Endothelial cell of umbilical vein (primary cell): ENCODE data around the gene LCOR. TPM values are rescaled to one million over a fixed set of nuclear protein-coding genes. Genes with fewer than 3 reads are reported as not detected.

ENCODE experiments used
- BruUV-seq: library from RNA; stranded (reverse); fragments of 400-500 nt; replicated peaks from 2 replicates; lab custom pipeline; 2021; lab: Mats Ljungman, UMichigan
- CTCF ChIA-PET: fragments of 300-600, 350-600 bp; sonication (Branson Sonifier 250); formaldehyde crosslinking; loops from one replicate; lab custom pipeline; 2021; ENCODE audit warnings: antibody characterized with exemption, inconsistent platforms; lab: Charles Lee
- POLR2A ChIA-PET: fragments of 300-600, 350-600 bp; sonication (Branson Sonifier 250); formaldehyde crosslinking; loops from one replicate; lab custom pipeline; 2021; ENCODE audit warnings: antibody characterized with exemption, inconsistent platforms; lab: Charles Lee
- DNase-seq: peaks from one replicate; pipeline ENCODE4 v3.0.0-alpha.2; 2011; ENCODE audit warnings: low read depth, low spot score
- FAIRE-seq: peaks from 2 replicates; lab custom pipeline; 2011; peaks lifted over from hg19 to GRCh38; lab: Jason Lieb, UNC
- H2AFZ ChIP-seq: 2 replicates; pipeline ENCODE4 v1.6.0; 2012; ENCODE audit warnings: low read depth, low read length, control low read depth, inconsistent platforms
- H3K27ac ChIP-seq: 2 replicates; pipeline ENCODE4 v1.5.1; 2011; ENCODE audit warnings: low read depth, mild to moderate bottlenecking, control low read depth, low read length, moderate library complexity; ENCODE audit not compliant: insufficient read depth
- H3K27me3 ChIP-seq, 2 experiments: 2 replicates each; pipeline versions ENCODE4 v1.6.0 to v1.6.1; 2011; ENCODE audit warnings: low read length in 2 of 2, mixed read lengths in 1 of 2; ENCODE audit not compliant: control insufficient read depth in 2 of 2, insufficient read depth in 2 of 2
- H3K36me3 ChIP-seq, 2 experiments: 2 replicates in 1 of 2; 3 replicates in 1 of 2; pipeline ENCODE4 v1.5.1; 2011; ENCODE audit warnings: low read length in 2 of 2, mild to moderate bottlenecking in 1 of 2, moderate library complexity in 1 of 2; ENCODE audit not compliant: control insufficient read depth in 2 of 2, insufficient read depth in 2 of 2; ENCODE audit errors: extremely low read depth in 1 of 2
- H3K4me1 ChIP-seq: 3 replicates; pipeline ENCODE4 v1.5.1; 2011; ENCODE audit warnings: mild to moderate bottlenecking, low read length; ENCODE audit not compliant: control insufficient read depth, insufficient read depth; ENCODE audit errors: extremely low read depth
- H3K4me2 ChIP-seq: 2 replicates; pipeline ENCODE4 v1.6.1; 2011; ENCODE audit warnings: low read length, control low read depth, mixed read lengths; ENCODE audit not compliant: insufficient read depth
- H3K4me3 ChIP-seq, 3 experiments: fragments of 200-600 bp in 1 of 3; sonication (generic), shearing (Covaris generic) in 1 of 3; replicated peaks in 1 of 3; 2 replicates each; pipeline ENCODE4 v1.5.1; 2011 to 2016; ENCODE audit warnings: control low read depth in 3 of 3, low read length in 3 of 3, mild to moderate bottlenecking in 2 of 3, inconsistent platforms in 1 of 3, low read depth in 1 of 3, moderate library complexity in 1 of 3; ENCODE audit not compliant: insufficient read depth in 1 of 3
- H3K79me2 ChIP-seq: 2 replicates; pipeline ENCODE4 v1.6.0; 2012; ENCODE audit warnings: low read length, inconsistent platforms; ENCODE audit not compliant: control insufficient read depth, insufficient read depth
- H3K9ac ChIP-seq: replicated peaks from 2 replicates; pipeline ENCODE3; 2011; ENCODE audit warnings: low read length, control low read depth; ENCODE audit not compliant: insufficient read depth; ENCODE audit errors: extremely low read depth
- H3K9me1 ChIP-seq: replicated peaks from 3 replicates; pipeline ENCODE4 v1.6.0; 2011; ENCODE audit warnings: mild to moderate bottlenecking, low read length; ENCODE audit not compliant: control insufficient read depth, insufficient read depth; ENCODE audit errors: extremely low read depth
- H3K9me3 ChIP-seq: replicated peaks from 2 replicates; pipeline ENCODE4 v1.5.1; 2012; ENCODE audit warnings: low read length, inconsistent platforms; ENCODE audit not compliant: control insufficient read depth, insufficient read depth
- H4K20me1 ChIP-seq: replicated peaks from 2 replicates; pipeline ENCODE3; 2011; ENCODE audit warnings: mild to moderate bottlenecking, low read length; ENCODE audit not compliant: control insufficient read depth, insufficient read depth; ENCODE audit errors: extremely low read depth
- EZH2 ChIP-seq: IDR thresholded peaks from 2 replicates; pipeline ENCODE4 v1.6.1; 2012; ENCODE audit warnings: borderline replicate concordance, low read depth, mild to moderate bottlenecking, moderate library complexity, low read length, inconsistent platforms; ENCODE audit not compliant: severe bottlenecking
- FOS ChIP-seq: IDR thresholded peaks from 2 replicates; pipeline ENCODE4 v1.6.1; 2011; ENCODE audit warnings: mild to moderate bottlenecking, low read length, moderate library complexity, borderline replicate concordance; ENCODE audit not compliant: insufficient read depth
- GATA2 ChIP-seq: IDR thresholded peaks from 2 replicates; pipeline ENCODE4 v1.7.0; 2011; ENCODE audit warnings: low read depth, mild to moderate bottlenecking, moderate library complexity, mixed read lengths, low read length; ENCODE audit not compliant: insufficient read length, insufficient read depth
- JUN ChIP-seq: IDR thresholded peaks from 2 replicates; pipeline ENCODE4 v1.6.1; 2011; ENCODE audit warnings: borderline replicate concordance, low read depth; ENCODE audit not compliant: insufficient read length, insufficient read depth
- MYC ChIP-seq: IDR thresholded peaks from one replicate; pipeline ENCODE4 v1.6.1; 2011; ENCODE audit warnings: mild to moderate bottlenecking, low read depth, low read length
- POLR2A ChIP-seq: IDR thresholded peaks from 2 replicates; pipeline ENCODE4 v1.6.1; 2012; ENCODE audit warnings: low read depth, mild to moderate bottlenecking, control low read depth, low read length
- POLR2AphosphoS5 ChIP-seq: IDR thresholded peaks from 2 replicates; pipeline ENCODE4 v1.6.1; 2012; ENCODE audit warnings: low read depth, mild to moderate bottlenecking, control low read depth, low read length, moderate library complexity; ENCODE audit not compliant: insufficient read depth
- dilution Hi-C: fragments of 300-500 bp; cut with MboI; formaldehyde crosslinking; loops from one replicate; pipeline ENCODE4 v1.15.0; 2019; ENCODE audit warnings: low sequenced_read_pairs; ENCODE audit not compliant: extremely low pct_ligation_motif_present
- intact Hi-C: fragments of 100-400 bp; cut with micrococcal nuclease; formaldehyde crosslinking; loops from one replicate; pipeline ENCODE4 v1.10.0; 2022
- polyA plus RNA-seq, 4 experiments: library from polyadenylated mRNA; depleted of rRNA in 3 of 4; stranded (reverse) in 3 of 4; unstranded in 1 of 4; fragments of >200 nt; gene quantifications; 2 replicates each; pipeline versions ENCODE4 v1.2.1 to v1.2.3, GENCODE V29; 2011 to 2012; ENCODE audit warnings: missing spikeins in 1 of 4
- total RNA-seq: library from RNA; stranded (reverse); gene quantifications from 2 replicates; pipeline ENCODE4 v1.2.3, GENCODE V29; 2021
- TF ChIP-seq, protein P1 (sequence below), 2 donors: IDR thresholded peaks; 1 replicate in 1 of 2; 2 replicates in 1 of 2; pipeline ENCODE4 v1.5.1; 2011; ENCODE audit warnings: low read length in 2 of 2, mild to moderate bottlenecking in 2 of 2, moderate library complexity in 2 of 2, control low read depth in 1 of 2, inconsistent platforms in 1 of 2, low read depth in 1 of 2; ENCODE audit not compliant: insufficient read depth in 1 of 2; ENCODE audit errors: extremely low read depth in 1 of 2
- TF ChIP-seq, protein P2 (sequence below): IDR thresholded peaks from 2 replicates; pipeline ENCODE4 v1.6.1; 2011; ENCODE audit not compliant: insufficient read depth, insufficient read length

Gene LCOR
- total and polyA plus RNA-seq, 2 donors (not counting 3 experiments of a cell fraction or from before 2014, with no cell fraction given) = 11.6 to 39.0 TPM

DNA sequence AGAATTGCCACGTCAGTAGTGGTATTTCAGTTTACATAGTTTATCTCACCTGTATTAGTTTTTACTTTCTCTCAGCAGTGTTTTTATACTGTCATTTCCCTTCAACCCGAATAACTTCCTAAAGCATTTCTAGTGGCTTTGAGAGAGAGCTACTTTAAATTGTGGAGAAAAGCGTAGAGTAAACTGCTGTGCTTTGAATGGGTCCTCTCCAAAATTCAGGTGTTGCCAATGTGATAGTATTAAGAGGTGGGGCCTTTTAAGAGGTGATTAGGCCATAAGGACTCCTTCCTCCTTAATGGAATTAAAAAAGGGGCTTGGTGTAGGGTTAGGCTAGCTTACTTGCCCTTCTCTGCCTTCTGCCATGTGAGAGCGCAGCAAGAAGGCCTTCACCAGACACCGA is 98.4 kb downstream of the LCOR start:
- Histone ChIP-seq H3K27me3 (no peaks in the 10 kb centered on the region), H3K9me3 (no peaks in the 10 kb centered on the region), H3K36me3 (peaks cover 0 to 2% of the 10 kb centered on the region in 2 experiments), H3K27ac (no peak overlapping the region), H3K4me2 (no peak overlapping the region), H3K9ac (no peak overlapping the region), H4K20me1 (peaks cover 10% of the 10 kb centered on the region), H3K4me1 (no peaks in the 10 kb centered on the region), H3K79me2 (peaks cover 26% of the 10 kb centered on the region), H2AFZ (no peak overlapping the region), H3K4me3 (no peak overlapping the region), H3K9me1 (no peaks in the 10 kb centered on the region)
- dilution Hi-C loops (no loop called here), intact Hi-C loops (no loop called here)
- TF ChIP-seq POLR2AphosphoS5 = no peak
- no peak for TF ChIP-seq POLR2A
- TF ChIP-seq, protein P1, sequence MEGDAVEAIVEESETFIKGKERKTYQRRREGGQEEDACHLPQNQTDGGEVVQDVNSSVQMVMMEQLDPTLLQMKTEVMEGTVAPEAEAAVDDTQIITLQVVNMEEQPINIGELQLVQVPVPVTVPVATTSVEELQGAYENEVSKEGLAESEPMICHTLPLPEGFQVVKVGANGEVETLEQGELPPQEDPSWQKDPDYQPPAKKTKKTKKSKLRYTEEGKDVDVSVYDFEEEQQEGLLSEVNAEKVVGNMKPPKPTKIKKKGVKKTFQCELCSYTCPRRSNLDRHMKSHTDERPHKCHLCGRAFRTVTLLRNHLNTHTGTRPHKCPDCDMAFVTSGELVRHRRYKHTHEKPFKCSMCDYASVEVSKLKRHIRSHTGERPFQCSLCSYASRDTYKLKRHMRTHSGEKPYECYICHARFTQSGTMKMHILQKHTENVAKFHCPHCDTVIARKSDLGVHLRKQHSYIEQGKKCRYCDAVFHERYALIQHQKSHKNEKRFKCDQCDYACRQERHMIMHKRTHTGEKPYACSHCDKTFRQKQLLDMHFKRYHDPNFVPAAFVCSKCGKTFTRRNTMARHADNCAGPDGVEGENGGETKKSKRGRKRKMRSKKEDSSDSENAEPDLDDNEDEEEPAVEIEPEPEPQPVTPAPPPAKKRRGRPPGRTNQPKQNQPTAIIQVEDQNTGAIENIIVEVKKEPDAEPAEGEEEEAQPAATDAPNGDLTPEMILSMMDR (IDR thresholded peaks at IDR 0.05; ENCODE audit: extremely low read depth in 1 of 2, insufficient read depth in 1 of 2, low read depth in 1 of 2, low read length in 2 of 2) = no peak
- no peak for TF ChIP-seq MYC
- TF ChIP-seq EZH2 = no peak
- no peak for TF ChIP-seq FOS
- no peak for TF ChIP-seq GATA2
- TF ChIP-seq, protein P2, sequence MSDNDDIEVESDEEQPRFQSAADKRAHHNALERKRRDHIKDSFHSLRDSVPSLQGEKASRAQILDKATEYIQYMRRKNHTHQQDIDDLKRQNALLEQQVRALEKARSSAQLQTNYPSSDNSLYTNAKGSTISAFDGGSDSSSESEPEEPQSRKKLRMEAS = no peak
- no peak for TF ChIP-seq JUN
- FAIRE-seq = no peak
- DNase-seq = no peak
- no TSS peak for BruUV-seq
- CTCF ChIA-PET = interaction anchor here (1.3 kb wide), 1 partner anchor 13 kb away, joined by 3 read pairs; no protein-coding TSS in a partner anchor
- POLR2A ChIA-PET = no interaction called here
